ENCODE data around the gene RBM47. TPM values are rescaled to one million over a fixed set of nuclear protein-coding genes. Genes with fewer than 3 reads are reported as not detected.
"Not testable (repeated sequence)": the region's sequence is repeated elsewhere in the genome, so short reads cannot be mapped to it uniquely, and the experiment has no call there.

The RBM47 gene
- total RNA-seq, 1 donor from 2014 or later = 70.6 TPM

- peak; percentile 40 for ATAC-seq
Measured at GRCh38 chr4:40438384-40439026, 191.2 kb downstream of the RBM47 start.

DNA sequence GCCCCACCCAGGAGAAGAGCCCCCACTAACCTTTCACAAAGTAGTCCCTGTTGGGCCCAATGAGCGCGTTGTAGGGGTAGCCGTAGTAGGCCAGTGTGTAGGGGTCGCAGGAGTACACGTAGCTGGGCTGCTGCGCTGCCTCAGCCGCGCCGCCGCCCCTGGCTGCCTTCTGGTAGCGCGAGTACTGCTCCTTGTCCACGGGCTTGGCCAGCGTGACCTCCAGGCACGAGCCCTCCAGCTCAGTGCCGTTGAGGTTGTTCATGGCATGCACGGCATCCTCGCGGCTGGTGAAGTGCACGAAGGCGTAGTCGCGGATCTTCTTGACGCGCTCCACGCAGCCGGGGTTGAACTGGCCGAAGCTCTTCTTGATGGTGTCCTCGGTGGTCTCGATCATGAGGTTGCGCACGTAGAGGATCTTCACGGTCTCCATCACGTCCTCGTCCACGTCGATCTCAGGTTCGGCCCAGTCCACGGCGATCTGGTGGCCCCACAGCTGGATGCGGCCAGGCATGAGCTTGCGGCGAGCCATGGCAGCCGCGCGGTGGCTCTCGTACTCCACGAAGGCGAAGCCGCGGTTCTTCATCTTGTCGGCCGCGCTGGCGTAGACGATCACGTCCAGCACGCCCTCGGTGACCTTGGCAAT lies 191.8 kb downstream of the RBM47 start:
- peak; percentile 6 for ATAC-seq

DNA sequence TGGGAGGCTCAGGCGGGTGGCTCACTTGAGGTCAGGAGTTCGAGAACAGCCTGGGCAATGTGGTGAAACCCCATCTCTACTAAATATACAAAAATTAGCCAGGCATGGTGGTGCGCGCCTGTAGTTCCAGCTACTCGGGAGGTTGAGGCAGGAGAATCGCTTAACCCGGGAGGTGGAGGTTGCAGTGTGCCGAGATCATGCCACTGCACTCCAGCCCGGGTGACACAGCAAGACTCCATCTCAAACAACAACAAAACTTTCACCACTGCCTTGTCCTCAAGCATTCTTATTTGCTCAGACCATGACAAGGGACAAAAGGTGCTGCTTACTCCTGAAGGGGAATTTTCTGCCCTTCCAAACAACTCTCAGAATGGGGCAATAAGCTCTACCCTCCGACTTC lies 194.4 kb downstream of the RBM47 start:
- not testable (repeated sequence) for ATAC-seq

DNA sequence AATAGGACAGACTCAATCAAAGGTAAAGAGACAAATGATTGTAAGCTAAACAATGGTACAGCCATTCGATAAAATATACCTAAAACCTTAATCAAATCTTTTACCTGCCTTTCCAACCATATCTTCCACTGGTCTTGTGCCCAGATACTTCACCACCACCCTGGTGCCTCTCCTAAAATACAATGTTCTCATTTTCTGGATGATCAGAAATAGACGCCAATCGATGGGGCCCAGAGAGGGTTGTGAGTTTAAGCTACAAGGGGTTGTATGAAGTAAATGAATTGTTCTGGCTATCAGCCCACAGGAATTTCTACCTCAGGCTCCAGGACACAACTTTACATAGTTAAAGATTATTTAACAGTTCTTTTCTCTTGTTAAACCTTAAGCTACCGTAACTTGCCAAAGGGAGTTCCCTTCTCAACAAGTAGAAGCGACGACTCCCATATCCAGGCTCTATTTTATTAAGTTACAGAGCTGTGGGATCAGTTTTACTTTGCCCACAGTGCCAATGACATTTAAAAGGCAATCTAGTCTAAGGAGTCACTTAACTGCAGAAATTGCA lies 195.5 kb downstream of the RBM47 start:
- ATAC-seq = no peak

DNA sequence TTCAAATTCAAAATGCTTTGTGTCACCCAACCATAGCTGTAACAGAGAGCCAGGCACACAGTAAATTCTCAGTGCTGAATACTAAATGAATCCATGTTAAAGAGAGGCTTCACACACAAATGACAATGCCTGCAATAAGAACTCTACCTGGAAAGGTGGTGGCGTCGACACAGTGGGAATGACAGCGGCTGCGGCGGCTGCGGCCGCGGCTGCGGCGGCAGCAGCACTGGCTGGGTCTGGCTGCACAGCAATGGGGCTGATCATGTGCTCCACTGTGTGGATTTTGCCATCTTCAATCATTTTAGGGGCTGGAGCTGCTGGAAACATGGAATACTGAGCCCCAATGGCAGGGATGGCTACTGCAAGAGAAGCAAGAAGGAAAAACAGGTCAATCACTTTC lies 197.2 kb downstream of the RBM47 start:
- ATAC-seq = no peak

DNA sequence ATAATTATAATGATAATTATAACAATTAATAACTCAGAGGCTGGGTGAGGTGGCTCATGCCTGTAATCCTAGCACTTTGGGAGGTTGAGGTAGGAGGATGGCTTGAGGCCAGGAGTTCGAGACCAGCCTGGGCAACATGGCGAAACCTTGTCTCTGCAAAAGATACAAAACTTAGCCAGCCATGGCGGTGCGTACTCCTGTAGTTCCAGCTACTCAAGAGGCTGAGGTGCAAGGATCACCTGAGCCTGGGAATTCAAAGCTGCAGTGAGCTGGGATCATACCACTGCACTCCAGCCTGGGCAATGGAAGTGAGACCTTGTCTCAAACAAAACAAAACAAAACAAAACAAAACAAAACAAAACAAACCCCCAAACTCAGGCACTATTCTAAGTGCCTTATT lies 201.8 kb downstream of the RBM47 start:
- ATAC-seq = not testable (repeated sequence)

DNA sequence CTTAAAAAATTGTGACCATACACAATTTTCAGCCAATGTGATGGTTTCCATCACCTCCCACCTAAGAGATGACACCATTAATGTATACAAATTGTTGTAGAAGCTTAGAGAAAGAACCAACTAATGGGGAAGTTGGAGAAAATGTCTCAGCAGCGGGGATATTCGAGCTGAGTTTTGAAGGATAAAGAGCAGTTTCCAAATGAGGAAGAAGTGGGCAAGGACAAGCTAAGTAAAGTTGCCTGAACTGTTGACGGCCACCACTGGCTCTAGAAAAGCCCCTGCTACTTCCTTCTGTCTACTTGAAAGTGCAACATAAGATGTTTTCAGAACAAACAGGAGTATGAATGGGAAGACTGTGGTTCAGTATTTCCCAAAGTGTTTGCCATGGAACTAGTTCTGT lies 202.5 kb downstream of the RBM47 start:
- ATAC-seq = no peak

GRCh38 chr4:40425799-40426574 lies 203.7 kb downstream of the RBM47 start:
- peak; percentile 7 for ATAC-seq

DNA sequence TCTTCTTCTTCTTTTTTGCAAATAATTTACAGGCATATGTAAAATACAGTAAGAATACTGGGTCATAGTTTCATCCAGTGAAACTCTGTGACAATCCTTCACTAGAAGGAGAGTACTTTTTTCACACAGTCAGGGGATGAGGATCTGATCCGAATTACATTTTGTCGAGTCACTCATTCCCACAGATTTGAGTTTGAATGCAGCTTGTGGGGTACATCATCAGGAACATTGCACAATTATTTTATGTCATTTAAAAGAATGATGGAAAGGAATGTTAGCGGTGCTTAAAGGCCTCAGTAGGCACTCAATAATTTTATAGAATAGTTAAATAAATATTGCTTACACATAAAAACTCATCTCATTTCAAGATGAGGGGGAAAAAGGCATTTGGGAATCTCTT lies 205.9 kb downstream of the RBM47 start:
- ATAC-seq = no peak

DNA sequence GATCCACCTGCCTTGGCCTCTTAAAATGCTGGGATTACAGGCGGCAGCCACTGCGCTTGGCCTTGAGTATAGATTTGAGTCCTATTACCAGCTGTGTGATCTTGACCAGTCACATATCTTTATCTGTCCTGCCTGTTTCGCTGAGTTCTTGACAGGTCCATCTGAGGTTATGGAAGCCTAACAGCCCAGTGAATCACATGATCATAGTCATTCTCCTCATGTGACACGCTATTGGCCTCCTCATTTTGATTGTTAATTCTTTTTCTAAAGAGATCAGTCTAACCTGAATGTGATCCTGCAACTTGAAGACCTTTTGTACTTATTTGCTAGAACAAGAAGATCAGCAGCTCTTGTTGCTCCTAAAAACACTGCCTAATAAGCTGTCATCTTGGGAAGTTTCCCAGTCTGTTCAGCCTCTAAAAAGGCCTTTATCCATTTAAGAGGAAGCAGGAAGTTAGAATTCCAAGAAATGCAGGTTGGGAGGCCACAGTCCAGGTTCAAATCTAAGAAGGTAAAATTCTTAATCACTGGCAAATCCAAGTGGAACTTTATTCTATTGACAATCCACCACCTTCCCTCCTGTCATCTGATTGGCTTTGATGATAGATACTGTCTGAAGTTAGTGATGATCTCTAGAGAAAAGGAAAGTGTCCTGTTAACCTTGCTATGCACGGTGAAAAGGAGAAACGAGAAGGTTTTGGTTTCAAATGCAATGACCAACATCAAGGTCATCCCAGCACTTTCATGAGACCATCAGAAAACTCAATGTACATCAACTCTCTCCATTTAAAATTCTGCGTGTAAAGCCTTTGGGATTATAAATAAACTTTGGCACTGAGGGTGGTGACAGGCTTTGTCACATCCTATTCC lies 207.6 kb downstream of the RBM47 start:
- ATAC-seq = no peak

DNA sequence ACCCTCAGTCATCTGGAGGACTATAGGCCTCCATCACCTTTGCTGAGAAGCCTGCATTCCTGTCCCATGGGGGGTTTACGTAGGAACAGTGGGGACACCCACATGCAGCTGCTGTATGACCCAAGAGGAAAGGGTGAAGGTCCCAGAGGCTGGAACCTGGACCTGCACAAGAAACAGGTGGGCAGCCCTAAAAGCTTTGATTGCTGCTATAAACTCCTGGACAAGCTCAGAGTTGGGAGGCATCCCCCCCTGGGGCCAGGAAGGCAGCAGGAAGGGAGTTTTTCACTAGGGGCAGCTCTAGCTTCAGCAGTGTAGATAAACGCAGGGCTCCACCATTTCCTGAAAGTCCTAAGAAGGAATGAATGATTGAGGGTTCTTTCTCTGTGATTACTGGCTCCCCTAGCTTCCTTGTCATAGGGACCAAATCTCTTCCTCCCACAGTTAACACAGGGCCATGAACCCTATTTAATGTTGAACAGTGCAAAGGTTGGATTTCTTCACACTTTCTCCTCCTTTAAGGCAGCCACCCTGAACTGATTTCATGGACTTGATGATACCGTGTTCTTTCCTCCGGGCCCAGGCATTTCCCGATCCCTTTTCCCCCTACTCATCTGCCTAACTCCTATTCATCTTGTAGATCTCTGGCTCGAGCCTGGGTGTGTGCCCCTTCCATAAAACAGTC lies 210.3 kb downstream of the RBM47 start:
- ATAC-seq = peak; percentile 35

DNA sequence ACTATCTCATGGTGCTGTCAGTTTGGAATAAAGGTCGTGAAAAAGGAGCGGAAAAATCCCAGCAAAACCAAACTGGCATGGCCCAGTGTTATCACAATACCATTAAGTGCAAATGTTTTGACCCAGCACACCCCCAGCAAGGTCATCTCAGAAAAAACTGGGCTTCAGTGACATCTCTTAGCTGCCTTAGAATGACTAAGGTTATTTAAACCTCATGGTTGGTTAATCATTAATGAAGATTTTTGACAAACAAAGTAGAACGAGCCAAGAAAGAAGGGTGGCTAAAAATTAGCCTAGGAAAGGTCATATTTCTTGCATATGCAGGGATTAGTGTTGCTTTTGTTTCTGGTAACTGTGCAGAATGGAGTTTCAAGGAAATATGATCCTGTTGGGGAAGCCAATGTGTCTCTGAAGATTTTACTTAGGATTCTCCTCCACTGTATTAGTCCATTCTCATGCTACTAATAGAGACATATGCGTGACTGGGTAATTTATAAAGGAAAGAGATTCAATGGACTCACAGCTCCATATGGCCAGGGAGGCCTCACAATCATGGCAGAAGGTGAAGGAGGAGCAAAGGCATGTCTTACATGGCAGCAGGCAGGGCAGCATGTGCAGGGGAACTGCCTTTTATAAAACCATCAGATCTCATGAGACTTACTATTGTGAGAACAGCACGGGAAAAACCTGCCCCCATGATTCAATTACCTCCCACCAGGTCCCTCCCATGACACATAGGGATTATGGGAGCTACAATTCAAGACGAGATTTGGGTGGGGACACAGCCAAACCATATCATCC lies 211.0 kb downstream of the RBM47 start:
- ATAC-seq = no peak

- ATAC-seq = no peak
Measured at GRCh38 chr4:40417941-40418340, 211.7 kb downstream of the RBM47 start.

- no peak for ATAC-seq
Measured at GRCh38 chr4:40414673-40415072, 215.0 kb downstream of the RBM47 start.

DNA sequence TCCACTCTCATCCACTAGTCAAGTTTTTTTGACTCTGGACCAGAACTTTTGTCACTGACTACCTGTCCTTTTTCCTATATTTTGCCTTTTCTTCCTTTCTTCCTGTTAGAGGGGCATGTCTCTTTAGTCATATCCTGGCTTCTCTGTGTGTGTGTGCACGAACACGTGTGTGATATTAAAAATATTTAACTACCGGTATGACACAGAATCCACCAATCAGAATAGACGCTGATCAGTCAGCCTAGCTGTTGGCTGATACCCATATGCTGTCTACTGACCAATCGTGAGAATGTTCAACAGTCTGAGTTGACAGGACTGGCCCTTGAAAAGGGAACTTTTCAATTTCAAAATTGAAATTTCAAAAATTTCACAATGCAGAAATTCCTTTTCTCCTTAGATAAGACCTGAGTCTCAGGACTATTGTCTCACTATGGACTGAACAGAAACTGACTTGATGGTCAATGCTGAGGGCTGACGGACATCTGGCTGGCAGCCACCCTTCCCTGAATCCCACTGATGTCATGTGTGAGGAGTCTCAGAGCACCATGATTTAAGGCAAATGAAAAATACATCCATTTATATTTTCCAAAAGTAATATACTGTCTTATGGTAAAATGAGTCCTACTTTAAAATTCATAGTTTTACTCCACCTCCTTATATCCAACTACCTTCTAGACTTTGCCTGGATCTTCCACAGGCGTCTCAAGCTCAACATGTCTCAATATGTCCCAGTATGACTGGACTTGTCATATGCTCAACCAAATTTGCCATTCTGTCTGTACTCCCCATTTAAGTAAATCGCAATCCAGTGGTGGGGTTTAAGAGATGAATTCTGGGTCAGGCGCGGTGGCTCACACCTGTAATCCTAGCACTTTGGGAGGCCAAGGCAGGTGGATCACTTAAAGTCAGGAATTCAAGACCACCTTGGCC lies 216.5 kb downstream of the RBM47 start:
- peak; percentile 48 for ATAC-seq

DNA sequence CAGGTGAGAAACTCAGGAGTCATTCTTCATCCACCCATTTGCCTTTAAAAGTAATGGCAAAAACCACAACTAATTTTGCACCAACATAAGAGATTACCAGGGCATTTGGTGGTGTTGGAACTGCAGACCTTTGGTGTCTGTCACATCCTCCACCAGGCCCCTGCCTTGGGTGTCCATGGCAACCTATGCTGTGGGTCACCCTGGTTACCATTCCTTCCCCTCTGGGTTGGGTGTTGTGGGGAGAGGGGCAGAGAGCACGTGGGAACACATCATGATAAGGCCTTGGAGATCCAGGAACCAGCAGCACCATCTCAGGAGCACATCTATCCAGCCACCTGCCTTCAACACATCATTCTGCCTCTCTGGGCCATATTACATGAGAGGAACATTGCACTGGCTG lies 217.3 kb downstream of the RBM47 start:
- ATAC-seq = peak; percentile 14

GRCh38 chr4:40409835-40410234 lies 219.8 kb downstream of the RBM47 start:
- ATAC-seq = no peak

DNA sequence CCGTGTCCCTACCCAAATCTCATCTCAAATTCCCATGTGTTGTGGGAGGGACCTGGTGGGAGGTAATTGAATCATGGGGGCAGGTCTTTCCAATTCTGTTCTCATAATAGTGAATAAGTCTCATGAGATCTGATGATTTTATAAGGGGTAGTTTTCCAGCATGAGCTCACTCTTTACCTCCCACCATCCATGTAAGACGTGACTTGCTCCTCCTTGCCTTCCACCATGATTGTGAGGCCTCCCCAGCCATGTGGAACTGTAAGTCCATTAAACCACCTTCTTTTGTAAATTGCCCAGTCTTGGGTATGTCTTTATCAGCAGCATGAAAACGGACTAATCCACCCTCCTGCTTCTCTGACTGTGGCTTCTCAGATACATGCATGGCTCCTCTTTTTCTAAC lies 222.2 kb downstream of the RBM47 start:
- ATAC-seq = not testable (repeated sequence)

DNA sequence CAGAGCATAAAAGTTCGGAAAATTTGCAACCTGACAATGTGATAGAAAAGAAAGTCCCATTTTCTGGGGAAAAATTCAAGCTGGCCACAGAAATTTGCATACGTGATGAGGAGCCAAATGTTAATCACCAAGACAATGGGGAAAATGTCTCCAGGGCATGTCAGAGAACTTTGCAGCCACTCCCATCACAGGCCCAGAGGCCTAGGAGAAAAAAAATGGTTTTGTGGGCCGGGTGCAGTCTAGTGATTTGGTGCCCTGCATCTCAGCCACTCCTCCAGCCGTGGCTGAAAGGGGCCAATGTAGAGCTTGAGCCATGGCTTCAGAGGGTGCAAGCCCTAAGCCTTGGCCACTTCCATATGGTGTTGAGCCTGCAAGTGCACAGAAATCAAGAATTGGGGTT lies 223.3 kb downstream of the RBM47 start:
- no peak for ATAC-seq

- ATAC-seq = no peak
Measured at GRCh38 chr4:40405193-40405592, 224.5 kb downstream of the RBM47 start.
